ENCODE data around the gene DCLK1.

The DCLK1 gene

DNA sequence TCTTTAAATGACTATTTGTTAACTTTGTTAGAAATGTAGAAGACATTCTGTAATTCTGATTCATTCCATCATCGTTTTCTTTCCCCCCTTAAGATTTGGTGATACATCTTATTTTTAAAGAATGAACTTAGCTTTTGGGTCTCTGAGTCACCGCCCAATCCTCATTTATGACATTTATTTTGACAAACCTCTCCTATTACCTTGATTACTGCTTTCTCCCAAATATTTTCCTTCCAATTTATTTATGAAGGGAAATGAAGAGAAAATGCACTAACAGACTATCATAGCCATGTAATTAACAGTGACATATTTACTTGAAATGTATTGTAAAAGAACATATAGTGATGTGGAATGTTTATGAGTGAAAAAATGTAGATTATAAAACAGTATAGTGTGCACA lies 241.6 kb downstream of the DCLK1 start:
- no peak for DNase-seq

DNA sequence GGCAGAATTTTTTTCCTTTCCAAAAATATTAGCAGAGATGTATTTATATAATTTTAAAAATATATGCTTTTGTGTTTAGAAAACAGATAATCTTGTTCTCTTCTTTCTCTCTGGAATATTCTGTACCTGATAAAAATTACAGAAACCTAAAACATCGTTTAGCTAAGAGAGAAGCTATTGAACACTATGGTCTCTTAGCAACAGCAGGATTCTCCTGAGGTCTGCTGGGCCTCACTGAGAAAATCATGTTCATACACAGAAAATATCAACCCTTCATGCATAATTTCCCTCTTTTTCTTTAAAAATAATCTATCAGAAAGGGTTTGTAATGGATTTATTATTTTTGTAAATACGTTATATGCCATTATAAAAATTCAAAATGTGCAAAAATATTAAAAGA lies 242.2 kb downstream of the DCLK1 start:
- DNase-seq = no peak

DNA sequence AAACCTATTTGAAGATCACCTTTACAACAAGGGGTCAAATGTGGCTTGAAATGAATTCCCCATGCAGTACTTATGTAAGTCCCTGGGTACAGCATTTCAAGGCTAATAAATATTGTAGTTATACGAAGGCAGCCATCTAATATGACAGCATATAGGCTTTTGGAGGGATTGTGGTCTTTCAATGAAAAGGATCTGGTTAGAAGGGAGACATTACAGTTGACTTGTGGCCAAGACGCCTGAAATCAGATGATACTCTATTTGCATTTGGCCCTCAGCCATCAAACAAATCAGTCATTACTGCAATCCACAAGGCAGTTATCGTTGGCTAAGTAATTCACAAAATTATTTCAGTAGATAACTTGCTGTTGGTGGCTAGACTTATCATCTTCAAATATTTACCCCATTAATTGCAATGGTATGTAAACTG lies 242.7 kb downstream of the DCLK1 start:
- DNase-seq = peak; percentile 77

DNA sequence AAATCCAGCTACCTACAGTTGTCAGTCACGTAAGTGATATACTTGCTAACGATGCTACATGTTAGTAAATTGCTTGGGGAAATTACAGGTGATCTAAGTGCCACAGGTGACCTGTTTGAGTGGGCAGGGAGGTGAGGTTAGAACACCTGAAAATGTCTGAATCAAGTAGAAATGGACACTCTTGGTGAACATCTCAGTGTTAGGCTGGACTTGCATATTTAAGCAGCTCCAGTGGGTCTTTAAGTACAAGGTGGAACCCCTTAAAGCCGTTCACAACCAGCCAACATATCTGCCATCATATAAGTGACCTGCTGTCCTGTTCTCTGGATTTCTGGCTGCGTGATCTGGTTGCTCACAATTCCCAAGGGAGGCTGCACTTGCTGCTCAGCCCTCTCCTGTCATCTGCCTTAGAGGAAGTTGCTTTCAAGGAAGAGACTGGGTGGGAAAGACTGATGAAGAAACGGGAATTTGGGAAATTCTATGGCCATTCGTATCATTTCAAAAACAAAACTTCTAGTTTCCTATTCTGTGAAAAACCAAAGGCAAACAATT lies 244.0 kb downstream of the DCLK1 start:
- DNase-seq = no peak

DNA sequence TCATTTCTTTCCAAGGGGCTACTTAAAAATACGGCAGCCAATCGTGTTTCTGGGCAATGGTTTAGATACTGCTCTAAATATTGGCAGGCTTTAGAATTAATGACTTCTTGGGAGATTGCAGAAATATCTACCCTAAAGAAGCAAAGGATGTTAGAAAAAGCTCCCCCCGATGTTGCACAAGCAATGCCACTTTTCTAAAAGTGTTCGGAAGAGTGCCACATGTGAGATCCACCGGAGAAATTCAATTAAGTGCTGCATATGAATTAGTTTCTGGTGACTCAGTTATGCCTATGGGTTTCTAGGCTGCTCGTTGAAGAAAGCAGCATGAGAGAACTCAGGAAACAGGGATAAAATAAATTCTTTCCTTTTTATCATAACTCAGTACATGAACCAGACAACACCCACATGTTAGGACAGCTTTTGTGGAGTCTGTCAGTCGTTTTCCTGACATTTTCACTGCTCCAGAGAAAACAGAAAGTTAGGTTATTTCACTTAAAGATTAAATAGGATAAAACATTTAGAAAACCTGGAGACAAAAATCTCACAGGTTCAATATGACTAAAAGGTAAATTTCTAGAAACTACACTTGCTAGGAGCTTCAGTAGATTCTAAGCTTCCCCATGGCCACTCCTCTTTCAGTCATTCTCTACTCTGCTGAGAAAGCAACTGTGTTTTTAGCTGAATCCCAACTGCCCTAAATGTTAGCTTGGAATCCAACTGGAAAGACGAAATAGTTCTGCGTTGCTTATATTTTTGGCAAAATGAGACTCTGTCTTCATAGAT lies 244.7 kb downstream of the DCLK1 start:
- DNase-seq = no peak

DNA sequence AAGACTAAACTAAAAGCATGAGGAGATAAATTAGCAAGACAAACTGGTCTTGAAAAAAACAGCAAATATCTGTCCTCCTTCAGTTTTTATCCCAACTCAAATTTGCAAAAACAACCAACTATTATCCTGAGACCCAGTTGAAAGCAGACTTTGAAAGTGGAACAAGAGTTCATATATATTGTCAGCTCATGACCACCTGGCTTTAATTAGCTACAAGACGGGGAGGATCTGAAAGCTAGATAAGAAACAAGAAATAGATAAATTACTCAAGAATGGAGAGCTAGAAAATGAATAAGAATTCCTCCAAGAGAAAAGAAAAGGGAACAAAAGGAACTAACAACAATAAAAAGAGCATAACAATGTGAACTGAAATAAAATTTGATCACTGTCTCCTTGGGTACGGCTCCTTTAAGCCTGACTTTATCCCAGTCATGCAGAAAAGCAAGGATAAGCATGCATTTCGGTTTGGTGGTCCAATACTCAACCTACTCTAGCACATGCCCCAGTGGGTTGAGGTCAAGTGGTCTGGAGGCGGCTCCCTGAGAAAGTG lies 246.9 kb downstream of the DCLK1 start:
- DNase-seq = no peak

DNA sequence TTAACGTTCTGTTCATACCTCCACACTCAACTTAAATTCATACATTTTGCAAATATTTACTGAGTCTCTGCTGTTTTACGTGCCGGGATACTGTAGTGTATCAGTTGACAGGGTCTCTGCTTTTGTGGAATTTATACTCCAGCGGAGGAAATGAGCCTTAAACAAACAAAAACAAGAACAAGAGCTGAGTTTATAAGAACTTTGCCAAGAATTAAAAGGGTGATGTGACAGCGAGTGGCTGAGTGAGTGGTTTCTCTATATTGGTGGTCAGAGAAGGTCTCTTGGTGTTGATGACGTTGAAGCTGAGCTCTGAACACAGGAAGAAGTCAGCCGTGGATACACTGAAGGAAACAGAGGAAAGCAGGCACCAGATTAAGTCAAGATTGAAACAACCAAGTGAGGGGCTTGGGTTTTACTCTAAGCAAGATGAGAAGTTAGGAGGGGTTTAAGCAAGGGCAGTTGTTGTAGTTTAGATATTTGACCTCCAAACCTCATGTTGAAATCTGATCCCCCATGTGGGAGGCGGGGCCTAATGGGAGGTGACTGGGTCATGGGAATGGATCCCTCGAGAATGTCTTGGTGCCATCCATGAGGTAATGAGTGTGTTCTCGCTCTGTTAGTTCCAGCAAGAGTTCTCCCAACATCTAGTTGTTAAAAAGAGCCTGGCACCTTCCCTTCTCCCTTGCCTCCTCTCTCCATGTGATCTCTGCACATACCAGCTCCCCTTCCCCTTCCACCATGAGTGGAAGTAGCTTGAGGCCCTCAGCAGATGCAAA lies 248.3 kb downstream of the DCLK1 start:
- DNase-seq = no peak

DNA sequence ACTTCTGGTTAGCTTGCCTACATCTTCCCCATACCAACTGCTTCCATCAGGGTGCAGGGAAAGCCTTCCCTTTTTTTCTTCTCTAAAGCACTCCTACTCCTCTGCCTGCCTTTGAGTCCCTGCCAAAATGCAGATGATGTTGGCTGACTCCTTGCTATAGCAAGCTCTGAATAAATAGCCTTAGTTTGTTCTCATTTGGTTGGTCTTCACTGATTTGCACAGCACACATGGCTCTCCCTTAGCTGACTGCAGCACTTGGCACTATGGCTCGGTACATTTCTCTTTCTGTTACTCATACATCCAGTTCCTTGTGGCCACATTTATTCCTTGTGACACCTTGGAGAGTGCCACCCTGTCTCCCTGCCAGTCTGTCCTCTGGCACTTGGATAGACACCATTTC lies 249.8 kb downstream of the DCLK1 start:
- DNase-seq = peak; percentile 88

DNA sequence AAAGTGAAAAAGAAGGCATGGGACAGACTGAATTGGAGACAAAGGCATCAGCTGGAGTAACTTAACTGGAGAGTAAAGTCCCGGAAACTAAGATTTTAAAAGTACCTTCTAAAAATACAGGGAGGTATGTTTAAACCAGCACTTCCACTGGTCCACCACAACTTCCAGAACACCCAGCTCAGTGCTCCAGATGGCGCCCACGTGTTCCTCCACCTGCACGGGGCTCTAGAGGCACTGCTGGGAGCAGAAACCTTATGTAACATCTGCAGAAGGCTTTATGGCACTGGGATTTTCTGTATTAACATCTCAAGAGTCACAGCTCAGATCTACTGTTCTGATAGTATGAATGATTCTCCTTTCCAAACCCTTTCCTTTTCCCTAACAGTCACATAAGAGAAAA lies 252.1 kb downstream of the DCLK1 start:
- DNase-seq = no peak

DNA sequence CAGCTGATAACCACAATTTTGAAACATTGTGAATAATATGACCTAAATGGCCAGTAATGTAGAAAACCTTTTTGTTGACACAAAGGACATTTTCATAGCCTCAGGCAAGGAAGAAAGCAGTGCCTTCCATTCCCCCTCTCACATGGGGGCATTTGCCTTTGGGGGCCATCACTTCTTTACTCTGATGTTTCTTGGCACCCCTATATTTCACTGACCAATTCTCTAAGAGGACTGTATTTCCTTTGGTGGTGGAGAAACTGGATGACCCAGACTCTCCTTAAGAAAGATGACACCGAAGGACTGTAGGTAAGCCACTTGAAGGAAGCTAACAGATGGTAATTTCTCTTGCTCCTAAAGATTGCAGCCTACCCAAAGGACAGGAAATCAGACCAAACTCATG lies 254.6 kb downstream of the DCLK1 start:
- DNase-seq = no peak

DNA sequence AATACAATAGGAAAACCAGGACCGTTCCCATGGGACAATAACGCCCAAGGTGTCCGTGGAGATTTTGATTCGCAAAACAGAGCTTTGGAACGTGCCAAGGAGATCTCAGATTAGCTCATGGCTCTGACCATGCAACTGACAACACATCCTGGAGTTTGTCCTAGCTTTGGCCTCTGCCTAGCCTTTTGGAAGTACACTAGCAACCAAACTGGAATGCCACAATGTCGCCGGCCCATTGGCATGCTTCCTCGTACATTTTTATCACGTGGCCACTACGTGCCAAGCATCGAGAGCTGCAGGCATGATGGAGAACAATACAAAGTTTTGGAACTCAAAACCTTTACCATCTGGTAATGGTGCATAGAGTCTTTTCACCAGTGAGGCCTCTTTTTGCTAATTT lies 256.5 kb downstream of the DCLK1 start:
- no peak for DNase-seq

DNA sequence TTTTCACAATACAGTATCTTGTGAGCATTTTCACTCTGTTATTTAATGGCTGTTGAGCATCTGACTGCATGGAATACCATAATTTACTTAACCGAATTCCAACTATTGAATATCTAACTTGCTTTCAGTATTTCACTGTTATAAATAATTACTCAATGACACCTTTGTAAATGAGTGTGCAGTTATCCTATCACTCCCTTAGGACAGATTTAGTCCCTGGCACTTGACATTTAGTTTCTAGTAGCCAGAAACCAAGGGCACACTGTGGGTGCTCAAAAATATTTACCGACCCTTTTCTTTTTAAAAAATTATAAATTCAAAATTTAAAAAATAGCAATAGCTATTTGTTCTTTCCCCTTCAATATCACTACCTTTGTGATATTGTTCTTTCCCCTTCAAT lies 258.8 kb downstream of the DCLK1 start:
- no peak for DNase-seq

DNA sequence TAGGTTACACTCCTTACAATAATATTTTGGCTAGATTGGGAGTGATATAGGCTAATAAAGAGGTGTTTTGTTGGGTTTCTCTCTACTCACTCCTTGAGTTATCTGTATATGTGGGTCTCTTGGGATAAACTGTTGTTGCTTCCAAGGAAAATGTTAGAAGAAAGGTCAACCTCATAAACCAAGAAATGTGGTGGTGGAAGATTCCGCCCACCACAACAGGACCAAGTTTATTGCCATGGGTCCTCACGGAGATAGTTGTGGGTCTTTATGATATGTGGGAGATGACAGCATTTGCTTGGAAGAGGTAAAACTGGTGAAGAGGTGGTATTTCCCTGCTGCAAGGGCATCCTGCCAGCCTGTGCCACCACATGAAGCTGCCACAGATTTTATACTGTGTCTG lies 259.6 kb downstream of the DCLK1 start:
- no peak for DNase-seq

DNA sequence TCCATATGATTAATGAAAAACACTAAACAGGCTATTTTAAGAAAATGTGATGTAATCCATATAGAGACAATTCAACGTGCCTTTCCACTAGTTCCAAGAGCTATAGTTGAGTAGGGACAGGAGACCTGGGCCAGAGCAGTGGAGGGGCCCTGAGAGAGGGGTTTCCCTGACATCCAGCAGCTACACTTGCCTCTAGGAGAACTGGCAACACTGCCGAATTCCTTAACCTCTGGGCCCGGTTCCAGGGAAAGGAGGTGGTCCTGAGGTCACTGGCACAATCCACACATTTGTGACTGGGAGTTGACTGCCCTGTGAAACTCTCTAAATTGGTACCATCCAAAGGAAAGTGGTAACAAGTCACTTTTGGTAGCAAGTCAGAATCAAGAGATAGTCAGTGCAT lies 264.4 kb downstream of the DCLK1 start:
- peak; percentile 31 for DNase-seq

DNA sequence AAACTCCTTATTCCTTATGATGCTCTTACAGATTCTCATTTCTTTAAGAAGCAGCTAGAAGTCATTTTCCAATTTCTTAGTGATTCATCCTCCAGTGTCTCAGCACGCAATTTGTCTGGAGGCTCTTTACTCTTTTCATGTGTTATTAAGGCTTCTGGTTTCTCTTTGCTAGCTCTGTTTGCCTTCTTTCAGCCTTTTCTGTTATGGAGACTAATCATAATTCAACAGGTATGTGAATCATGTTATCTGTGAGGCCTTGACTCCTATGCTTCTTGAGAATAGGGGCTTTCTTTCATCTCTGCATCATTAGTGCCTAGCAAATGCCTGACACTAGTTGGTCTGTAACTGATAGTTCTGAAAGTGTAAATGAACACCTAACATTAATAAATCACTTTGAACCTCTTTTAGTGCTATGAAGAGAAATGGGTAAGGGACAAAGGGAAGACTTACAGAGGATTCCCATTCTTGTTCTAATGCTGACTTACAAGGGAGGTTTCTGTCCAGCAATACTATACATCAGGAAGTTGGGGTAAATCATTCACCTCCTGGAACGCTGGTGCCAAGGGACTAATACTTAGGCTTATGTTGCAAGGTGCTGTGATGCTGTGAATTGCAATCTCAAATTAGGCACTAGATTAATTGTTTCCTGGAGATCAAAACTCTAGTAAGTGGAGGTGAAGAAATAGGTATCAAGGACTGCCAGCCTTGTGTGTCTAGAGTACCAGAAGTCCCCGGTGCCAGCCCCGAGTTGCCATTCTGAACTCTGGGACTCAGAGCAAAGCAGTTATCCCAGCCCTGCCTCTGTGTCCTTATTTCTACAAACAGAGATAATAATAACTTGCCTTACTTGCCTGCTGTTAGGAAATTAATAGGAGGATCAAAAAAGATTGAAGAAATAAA lies 265.6 kb downstream of the DCLK1 start:
- DNase-seq = no peak

DNA sequence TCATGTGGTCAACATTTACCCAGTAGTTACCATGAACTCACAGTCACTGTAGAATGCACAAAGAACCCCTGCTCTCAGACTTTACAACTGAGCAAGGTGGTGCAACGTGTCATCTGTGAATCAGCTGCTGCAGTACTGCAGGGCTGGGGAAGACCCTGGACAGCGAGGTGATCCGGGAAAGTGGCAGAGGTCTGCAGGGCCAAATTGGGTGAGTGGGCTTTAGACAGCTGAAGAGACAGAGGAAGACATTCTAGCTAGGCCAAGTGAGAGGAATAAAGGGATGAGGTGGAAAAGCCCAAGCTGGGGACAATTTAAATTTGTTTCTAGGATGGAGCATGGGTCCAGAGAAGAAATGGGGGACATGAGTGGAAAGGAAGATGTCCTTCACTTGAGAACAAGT lies 270.5 kb downstream of the DCLK1 start:
- no peak for DNase-seq

DNA sequence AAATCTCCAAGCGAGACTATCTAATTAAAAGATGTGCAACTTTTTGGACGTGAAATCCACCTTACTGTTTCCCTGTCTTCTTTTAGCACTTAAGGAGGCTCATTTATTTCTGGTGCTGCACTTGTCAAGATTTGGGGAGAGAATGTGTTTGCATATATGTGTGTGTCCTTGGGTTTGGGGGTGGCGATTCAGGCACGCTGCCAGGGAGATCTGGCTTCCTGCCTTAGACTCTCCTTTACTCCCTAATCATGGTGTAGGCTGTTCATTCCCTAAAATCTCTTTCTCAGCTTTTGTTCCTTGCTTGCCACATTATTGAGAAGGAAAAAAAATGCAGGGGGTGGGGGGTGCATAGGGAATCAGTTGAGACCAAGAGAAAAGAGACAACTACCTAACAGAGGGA lies 271.2 kb downstream of the DCLK1 start:
- no peak for DNase-seq

DNA sequence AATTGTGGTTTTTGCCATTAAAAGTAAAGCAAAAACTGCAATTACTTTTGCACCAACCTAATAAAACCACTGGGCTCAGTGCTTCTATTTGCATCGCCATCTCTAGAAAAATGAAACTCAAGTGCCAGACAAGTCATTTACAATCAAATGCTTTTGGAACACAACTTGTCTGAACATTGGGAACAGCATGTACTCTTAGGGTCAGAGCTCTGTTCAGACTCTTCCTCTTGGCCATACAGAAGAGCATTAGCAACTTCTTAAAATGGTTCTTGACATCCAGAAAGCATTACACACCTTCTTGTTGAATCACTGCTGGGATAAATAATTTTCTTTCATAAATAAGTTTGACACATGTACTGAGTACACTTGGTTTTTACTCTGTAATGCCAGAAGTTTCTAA lies 272.5 kb downstream of the DCLK1 start:
- no peak for DNase-seq

DNA sequence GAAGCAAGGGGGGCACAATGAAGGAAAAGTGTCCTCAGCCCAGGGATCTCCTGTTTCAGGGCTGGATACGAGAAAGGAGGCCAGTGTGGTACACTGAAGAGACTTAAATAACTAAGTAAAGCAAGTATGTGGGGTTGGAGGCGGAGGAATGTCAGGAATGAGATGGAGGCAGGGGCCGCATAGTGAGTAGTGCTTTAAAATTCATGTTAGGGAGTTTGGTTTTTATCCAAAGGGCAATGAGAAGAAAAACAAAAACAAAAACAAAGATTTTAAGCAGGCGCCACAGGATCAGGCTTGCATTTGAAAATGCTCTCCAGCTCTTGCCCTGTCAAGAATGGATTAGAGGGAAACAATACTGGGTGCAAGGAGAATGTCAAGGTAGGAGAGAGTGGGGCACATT lies 273.4 kb downstream of the DCLK1 start:
- peak; percentile 67 for DNase-seq

DNA sequence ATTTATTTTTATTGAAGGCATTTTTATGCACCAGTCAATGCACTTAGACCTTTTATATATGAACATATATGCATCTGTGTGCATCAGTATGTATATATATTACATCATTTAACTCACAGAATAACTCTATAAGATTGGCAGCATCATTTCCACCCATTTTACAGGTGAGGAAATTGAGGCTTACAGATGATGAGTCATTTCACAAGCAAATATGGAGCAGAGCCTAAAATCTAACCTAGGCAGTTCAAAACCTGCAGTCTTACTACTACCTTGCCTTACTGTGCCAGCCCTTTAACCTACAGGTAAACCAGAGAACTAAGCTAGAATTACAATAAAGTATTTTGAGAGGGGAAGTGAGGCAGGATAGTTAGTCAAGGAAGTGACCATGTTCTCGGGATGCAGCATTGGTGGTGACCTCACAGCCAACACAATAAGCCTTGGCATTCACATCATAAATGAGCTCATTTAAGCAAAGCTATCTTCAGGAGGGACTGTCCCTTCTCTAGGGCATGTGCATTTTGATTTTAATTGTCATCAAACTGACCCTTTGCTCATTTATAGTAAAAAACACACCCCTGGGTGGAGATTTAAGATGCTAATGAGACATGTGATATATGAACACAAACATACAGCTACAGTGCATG lies 274.3 kb downstream of the DCLK1 start:
- no peak for DNase-seq

DNA sequence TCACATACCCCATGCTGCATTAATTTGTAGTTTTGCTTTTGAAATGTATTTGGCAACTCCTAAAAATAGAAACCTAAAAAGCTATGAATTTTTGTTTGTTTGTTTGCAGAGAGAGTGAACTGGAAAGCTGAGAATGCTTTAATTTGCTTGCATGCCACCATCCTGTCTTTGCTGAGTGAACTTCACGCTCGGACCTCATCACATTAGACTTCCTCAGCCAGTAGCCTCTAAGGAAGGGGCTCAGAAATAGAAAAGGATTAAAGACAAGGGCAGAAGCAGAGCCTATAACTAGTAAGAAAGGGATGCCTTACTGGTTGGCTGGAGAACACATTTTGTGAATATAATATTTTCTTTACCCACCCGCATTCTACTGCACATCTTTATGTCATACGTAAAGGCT lies 275.1 kb downstream of the DCLK1 start:
- DNase-seq = no peak

DNA sequence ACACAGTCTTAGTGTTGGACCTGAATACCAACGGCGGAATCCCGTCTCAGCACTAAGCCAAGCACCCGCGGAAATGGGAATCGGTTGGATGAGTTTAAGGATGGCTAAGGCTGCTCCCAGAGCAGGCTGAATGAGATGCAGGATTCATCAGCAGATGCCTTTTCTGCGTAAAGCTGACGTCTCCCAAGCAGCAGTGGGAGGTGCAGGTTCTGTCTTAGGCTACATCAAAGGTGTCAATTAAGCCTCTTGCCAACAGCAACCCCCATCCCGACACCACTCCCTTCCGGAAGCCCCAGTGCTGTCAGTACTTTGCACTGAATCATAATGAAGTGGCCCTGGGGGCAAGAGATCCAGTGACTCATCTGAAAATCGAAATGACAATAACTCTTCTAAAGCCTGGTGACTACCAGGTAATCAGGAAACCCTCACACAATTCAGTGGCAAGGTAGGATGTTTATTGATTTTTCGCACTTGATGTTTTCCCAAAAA lies 275.6 kb downstream of the DCLK1 start:
- no peak for DNase-seq

Measured in NCI-H446 treated with DMSO at 0.1 percent for 48 hours (cell line).